Stimulated activated CD8-positive, alpha-beta memory T cell treated with anti-CD3 and anti-CD28 coated beads, Interleukin-4, amount 100 ng/mL, for 1 hour (primary cell): ENCODE measurements around the gene ZNF362.

Source experiments
- DNase-seq, 2 donors: peaks; one replicate each; pipeline ENCODE4 v3.0.0-alpha.2; 2020; ENCODE audit warnings: low read depth in 2 of 2, low spot score in 1 of 2

The ZNF362 gene

GRCh38 chr1:33267468-33268205 is 11.3 kb downstream of the ZNF362 start:
- DNase-seq: no peak

- no peak for DNase-seq
Observed at GRCh38 chr1:33268457-33268856, 12.2 kb downstream of the ZNF362 start.

- DNase-seq: no peak
Observed at GRCh38 chr1:33268927-33269610, 12.8 kb downstream of the ZNF362 start.

- DNase-seq: no peak
Observed at GRCh38 chr1:33269621-33270020, 13.3 kb downstream of the ZNF362 start.

GRCh38 chr1:33270379-33270778 is 14.1 kb downstream of the ZNF362 start:
- no peak for DNase-seq

GRCh38 chr1:33270808-33271465 is 14.6 kb downstream of the ZNF362 start:
- DNase-seq: no peak

GRCh38 chr1:33271666-33272505 is 15.6 kb downstream of the ZNF362 start:
- DNase-seq: no peak

- DNase-seq: no peak
Observed at GRCh38 chr1:33272509-33272908, 16.2 kb downstream of the ZNF362 start.

- DNase-seq: no peak
Observed at GRCh38 chr1:33272930-33273329, 16.6 kb downstream of the ZNF362 start.

GRCh38 chr1:33273406-33273805 is 17.1 kb downstream of the ZNF362 start:
- DNase-seq: no peak

GRCh38 chr1:33273961-33274371 is 17.7 kb downstream of the ZNF362 start:
- DNase-seq: no peak

- DNase-seq: no peak
Observed at GRCh38 chr1:33274446-33274845, 18.2 kb downstream of the ZNF362 start.

- DNase-seq: no peak
Observed at GRCh38 chr1:33275195-33275594, 18.9 kb downstream of the ZNF362 start.

GRCh38 chr1:33275706-33276572 is 19.6 kb downstream of the ZNF362 start:
- no peak for DNase-seq

GRCh38 chr1:33276573-33277298 is 20.4 kb downstream of the ZNF362 start:
- no peak for DNase-seq

- DNase-seq: no peak
Observed at GRCh38 chr1:33277488-33278084, 21.3 kb downstream of the ZNF362 start.

GRCh38 chr1:33280091-33280661 is 23.9 kb downstream of the ZNF362 start:
- no peak for DNase-seq

- DNase-seq: no peak
Observed at GRCh38 chr1:33281554-33282303, 25.4 kb downstream of the ZNF362 start.
